WTC11 (cell line): Measurements from ENCODE around the gene PDE11A.

ENCODE experiments used
- CBFB ChIP-seq: sonication (generic); formaldehyde crosslinking; IDR thresholded peaks from 2 replicates; pipeline ENCODE4 v1.8.1; 2022; ENCODE audit warnings: mild to moderate bottlenecking, low read depth, missing genetic modification reagents
- ELF4 ChIP-seq: sonication (generic); formaldehyde crosslinking; IDR thresholded peaks from 2 replicates; pipeline ENCODE4 v1.8.1; 2022; ENCODE audit warnings: low read depth, mild to moderate bottlenecking, moderate library complexity, missing genetic modification reagents

GRCh38 chr2:177784745-177785067, 287.9 kb downstream of the PDE11A start:
- no peak for TF ChIP-seq CBFB (CRISPR knock-in tag)
- no peak for TF ChIP-seq ELF4 (CRISPR knock-in tag)
